ENCODE results near the gene POC1B.

The POC1B gene

DNA sequence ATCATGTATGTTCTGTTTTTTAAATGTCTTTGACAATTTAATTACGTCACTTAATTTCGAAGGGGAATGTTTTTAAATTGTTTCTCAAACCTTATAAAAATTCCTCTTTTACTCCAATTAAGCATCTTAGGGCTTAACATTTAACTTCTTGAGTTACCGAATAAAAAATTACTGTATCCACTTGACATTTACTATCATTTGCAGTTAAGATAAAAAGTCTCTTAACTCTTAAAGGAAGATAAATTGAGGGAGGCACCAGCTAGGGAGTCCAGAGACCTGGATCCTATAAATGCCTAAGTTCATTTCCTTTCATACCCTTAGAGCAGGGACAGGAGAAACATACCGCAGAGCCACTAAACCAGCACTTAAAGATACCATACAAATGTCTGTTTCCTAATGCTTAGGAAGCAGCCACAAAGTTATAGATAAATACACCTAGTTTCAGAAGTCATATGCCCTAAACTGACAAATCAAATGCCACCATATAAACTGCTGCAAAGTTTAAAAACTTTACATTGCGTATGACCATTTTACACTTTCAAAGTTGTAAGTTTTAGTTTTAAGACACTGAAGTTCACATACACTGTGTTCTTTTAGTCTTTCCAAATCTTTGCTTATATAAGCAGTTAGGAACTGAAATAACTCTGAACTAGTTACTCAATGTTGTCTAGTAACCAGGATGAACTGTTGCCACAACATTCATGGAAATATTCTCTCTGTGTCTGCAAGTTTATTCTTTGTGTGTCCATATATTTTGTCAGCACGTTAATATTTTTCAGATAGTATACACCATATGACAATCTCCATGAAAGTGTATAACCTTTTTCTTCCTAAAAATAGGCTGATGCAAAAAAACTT, 72.5 kb downstream of the POC1B start:
- TF ChIP-seq MYC (IDR thresholded peaks at IDR 0.05; ENCODE audit: low read depth, low read length) (no peak), POLR2A (IDR thresholded peaks at IDR 0.05; ENCODE audit: extremely low read depth, insufficient read length) (no peak)
- TF ChIP-seq, protein P1, sequence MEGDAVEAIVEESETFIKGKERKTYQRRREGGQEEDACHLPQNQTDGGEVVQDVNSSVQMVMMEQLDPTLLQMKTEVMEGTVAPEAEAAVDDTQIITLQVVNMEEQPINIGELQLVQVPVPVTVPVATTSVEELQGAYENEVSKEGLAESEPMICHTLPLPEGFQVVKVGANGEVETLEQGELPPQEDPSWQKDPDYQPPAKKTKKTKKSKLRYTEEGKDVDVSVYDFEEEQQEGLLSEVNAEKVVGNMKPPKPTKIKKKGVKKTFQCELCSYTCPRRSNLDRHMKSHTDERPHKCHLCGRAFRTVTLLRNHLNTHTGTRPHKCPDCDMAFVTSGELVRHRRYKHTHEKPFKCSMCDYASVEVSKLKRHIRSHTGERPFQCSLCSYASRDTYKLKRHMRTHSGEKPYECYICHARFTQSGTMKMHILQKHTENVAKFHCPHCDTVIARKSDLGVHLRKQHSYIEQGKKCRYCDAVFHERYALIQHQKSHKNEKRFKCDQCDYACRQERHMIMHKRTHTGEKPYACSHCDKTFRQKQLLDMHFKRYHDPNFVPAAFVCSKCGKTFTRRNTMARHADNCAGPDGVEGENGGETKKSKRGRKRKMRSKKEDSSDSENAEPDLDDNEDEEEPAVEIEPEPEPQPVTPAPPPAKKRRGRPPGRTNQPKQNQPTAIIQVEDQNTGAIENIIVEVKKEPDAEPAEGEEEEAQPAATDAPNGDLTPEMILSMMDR (IDR thresholded peaks at IDR 0.05; ENCODE audit: low read depth, low read length): no peak
- TF ChIP-seq, protein P2, sequence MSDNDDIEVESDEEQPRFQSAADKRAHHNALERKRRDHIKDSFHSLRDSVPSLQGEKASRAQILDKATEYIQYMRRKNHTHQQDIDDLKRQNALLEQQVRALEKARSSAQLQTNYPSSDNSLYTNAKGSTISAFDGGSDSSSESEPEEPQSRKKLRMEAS (IDR thresholded peaks at IDR 0.05; ENCODE audit: low read depth, low read length): no peak
- DNase-seq (ENCODE audit: low read depth): no peak
- no peak overlapping the region for H3K4me3 ChIP-seq (ENCODE audit: low read depth, low read length)

DNA sequence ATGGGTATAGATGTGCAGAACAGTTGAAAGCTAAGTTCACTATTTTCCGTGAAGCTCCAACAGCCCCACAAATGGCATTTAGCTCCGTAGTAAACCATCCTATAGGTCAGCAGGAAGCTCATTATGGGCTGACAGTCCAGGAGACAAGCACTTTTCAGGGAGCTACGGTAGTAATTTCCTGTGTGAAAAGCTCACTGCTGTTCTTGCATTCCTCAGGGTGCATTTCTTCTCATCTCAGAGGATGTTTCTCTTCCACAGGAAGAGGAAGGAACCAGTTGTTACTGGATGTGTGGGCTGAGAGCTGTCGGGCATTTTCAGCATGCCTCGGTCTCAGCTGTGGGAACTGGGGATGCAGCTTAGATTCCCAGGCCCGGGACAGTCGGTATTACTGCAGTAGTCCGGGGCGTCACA, 74.0 kb downstream of the POC1B start:
- no peak for DNase-seq (ENCODE audit: low read depth)
- no peak overlapping the region for H3K4me3 ChIP-seq (ENCODE audit: low read depth, low read length)
- TF ChIP-seq, protein P2 (IDR thresholded peaks at IDR 0.05; ENCODE audit: low read depth, low read length): no peak
- TF ChIP-seq POLR2A (IDR thresholded peaks at IDR 0.05; ENCODE audit: extremely low read depth, insufficient read length): no peak
- TF ChIP-seq, protein P1 (IDR thresholded peaks at IDR 0.05; ENCODE audit: low read depth, low read length): no peak
- TF ChIP-seq MYC (IDR thresholded peaks at IDR 0.05; ENCODE audit: low read depth, low read length): no peak

DNA sequence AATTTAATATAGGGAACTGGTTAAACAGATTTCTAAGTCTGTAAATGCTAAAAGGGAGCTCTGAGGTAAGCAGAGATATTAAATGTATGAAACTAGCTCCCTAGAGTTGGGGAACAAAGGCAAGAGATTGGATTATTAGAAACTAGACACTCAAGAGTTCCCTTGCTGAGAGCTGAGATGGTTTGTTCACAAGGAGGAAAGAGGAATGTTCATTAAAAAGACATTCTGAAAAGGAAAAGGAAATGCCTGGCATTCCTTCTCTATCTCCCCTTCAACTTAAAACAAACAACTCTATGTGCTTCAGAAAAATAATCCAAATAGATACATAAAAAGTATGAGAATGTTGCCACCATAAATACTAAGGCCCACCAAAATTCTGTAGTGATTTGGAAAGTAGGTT, 74.9 kb downstream of the POC1B start:
- TF ChIP-seq, protein P1 (IDR thresholded peaks at IDR 0.05; ENCODE audit: low read depth, low read length): no peak
- no peak for TF ChIP-seq MYC (IDR thresholded peaks at IDR 0.05; ENCODE audit: low read depth, low read length)
- no peak for TF ChIP-seq POLR2A (IDR thresholded peaks at IDR 0.05; ENCODE audit: extremely low read depth, insufficient read length)
- TF ChIP-seq, protein P2 (IDR thresholded peaks at IDR 0.05; ENCODE audit: low read depth, low read length): no peak
- H3K4me3 ChIP-seq (ENCODE audit: low read depth, low read length): no peak overlapping the region
- no peak for DNase-seq (ENCODE audit: low read depth)

DNA sequence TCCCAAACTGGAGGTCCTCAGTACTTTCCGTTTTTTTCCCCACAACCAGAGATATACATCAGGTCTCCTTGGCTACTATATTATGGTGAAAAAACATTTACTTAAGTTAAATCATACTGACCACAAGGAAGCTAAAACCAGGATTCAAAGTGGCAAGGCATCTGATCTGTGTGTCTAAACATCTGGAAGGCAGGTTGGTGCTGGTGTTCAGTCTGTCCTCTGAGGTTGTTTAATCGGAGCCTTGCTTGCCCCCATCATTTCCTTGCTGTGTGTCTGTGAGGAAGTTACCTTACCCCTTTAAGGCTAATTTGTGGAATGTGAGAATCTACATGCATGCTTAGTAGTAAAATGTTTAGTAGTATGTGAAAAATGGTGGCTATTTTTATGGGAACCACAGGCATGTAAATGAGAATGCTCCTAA, 76.9 kb downstream of the POC1B start:
- H3K4me3 ChIP-seq (ENCODE audit: low read depth, low read length): no peak overlapping the region
- no peak for TF ChIP-seq POLR2A (IDR thresholded peaks at IDR 0.05; ENCODE audit: extremely low read depth, insufficient read length)
- no peak for TF ChIP-seq MYC (IDR thresholded peaks at IDR 0.05; ENCODE audit: low read depth, low read length)
- TF ChIP-seq, protein P2 (IDR thresholded peaks at IDR 0.05; ENCODE audit: low read depth, low read length): no peak
- TF ChIP-seq, protein P1 (IDR thresholded peaks at IDR 0.05; ENCODE audit: low read depth, low read length): no peak
- DNase-seq (ENCODE audit: low read depth): no peak

DNA sequence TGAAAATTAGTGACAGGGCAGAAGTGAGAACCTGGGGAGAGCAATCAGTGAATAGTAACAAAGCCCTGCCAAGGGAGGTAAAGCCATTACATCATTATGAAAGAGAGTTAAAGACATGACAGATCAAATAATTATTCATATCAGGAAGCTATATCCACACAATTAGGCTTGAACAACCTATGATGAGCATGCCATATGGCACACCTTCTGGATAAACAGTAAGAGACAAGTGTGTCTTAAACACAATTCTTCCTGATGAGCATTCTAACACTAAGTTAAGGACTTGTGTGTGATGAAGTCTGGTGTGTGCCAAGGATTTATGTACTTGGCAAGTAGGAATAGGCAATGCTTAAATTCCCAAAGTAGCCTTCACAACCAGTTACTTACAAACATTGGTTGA, 77.3 kb downstream of the POC1B start:
- TF ChIP-seq, protein P2 (IDR thresholded peaks at IDR 0.05; ENCODE audit: low read depth, low read length): no peak
- TF ChIP-seq, protein P1 (IDR thresholded peaks at IDR 0.05; ENCODE audit: low read depth, low read length): no peak
- TF ChIP-seq MYC (IDR thresholded peaks at IDR 0.05; ENCODE audit: low read depth, low read length): no peak
- TF ChIP-seq POLR2A (IDR thresholded peaks at IDR 0.05; ENCODE audit: extremely low read depth, insufficient read length): no peak
- no peak for DNase-seq (ENCODE audit: low read depth)
- H3K4me3 ChIP-seq (ENCODE audit: low read depth, low read length): no peak overlapping the region

All from NB4 (cell line).